Measurements from ENCODE around the gene RASSF3.

RASSF3 gene

DNA sequence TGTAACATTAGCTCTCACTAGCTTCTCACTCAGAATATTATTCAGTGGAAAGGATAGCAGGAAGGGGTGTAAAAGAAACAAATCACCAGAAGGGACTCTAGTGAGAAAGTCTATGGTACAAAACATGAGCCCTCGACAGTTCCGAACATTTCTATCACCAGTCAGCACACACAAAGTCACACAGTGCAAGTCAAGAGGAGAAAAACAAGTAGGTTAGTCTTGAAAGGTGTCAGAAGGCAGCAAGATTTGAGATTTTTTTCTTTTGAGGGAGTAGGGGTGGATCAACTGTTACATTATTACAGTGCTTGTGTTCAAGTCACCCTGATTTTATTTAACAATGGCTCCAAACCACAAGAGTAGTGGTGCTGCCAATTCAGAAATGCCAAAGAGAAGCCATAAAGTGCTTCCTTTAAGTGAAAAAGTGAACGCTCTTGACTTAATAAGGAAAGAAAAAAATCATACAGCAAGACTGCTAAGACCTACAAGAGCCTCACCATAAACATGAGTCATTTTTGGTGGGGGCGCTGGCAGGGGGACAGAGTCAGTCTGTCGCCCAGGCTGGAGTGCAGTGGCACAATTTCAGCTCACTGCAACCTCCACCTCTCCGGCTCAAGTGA is 106.7 kb downstream of the RASSF3 start:
- TF ChIP-seq, protein P1, sequence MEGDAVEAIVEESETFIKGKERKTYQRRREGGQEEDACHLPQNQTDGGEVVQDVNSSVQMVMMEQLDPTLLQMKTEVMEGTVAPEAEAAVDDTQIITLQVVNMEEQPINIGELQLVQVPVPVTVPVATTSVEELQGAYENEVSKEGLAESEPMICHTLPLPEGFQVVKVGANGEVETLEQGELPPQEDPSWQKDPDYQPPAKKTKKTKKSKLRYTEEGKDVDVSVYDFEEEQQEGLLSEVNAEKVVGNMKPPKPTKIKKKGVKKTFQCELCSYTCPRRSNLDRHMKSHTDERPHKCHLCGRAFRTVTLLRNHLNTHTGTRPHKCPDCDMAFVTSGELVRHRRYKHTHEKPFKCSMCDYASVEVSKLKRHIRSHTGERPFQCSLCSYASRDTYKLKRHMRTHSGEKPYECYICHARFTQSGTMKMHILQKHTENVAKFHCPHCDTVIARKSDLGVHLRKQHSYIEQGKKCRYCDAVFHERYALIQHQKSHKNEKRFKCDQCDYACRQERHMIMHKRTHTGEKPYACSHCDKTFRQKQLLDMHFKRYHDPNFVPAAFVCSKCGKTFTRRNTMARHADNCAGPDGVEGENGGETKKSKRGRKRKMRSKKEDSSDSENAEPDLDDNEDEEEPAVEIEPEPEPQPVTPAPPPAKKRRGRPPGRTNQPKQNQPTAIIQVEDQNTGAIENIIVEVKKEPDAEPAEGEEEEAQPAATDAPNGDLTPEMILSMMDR (IDR thresholded peaks at IDR 0.05; ENCODE audit: low read depth, low read length, missing control alignments): no peak
- H3K4me3 ChIP-seq (replicated peaks; ENCODE audit: low read depth, low read length): no peak overlapping the region
- DNase-seq (ENCODE audit: extremely low read depth, low read depth): no peak

DNA sequence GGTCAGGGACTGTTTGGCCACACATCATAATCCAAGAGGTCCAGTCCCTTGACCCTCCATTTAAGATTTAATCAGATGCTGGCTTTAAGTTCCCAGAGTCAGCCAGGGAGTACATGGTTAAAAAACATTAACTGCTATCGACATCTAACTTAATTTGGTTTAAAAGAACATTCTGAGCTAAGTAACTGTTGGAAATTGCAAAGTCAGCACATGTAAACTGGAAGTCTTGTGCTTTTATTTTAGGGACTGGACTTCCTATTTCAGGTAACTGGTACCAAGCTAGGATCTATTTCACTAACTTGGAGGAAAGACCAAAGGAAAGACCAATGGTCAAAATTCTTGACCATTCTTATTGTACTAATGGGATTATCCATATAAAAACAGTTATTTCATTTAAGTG is 108.4 kb downstream of the RASSF3 start:
- no peak for DNase-seq (ENCODE audit: extremely low read depth, low read depth)

GRCh38 chr12:64720884-64721283 is 110.6 kb downstream of the RASSF3 start:
- TF ChIP-seq, protein P1 (IDR thresholded peaks at IDR 0.05; ENCODE audit: low read depth, low read length, missing control alignments): no peak
- no peak for DNase-seq (ENCODE audit: extremely low read depth, low read depth)
- no peak overlapping the region for H3K4me3 ChIP-seq (replicated peaks; ENCODE audit: low read depth, low read length)

More for the DNA sequence above, 108.4 kb downstream of the RASSF3 start:
- H3K4me3 ChIP-seq (replicated peaks; ENCODE audit: low read depth, low read length): no peak overlapping the region
- TF ChIP-seq, protein P1 (IDR thresholded peaks at IDR 0.05; ENCODE audit: low read depth, low read length, missing control alignments): no peak

DNA sequence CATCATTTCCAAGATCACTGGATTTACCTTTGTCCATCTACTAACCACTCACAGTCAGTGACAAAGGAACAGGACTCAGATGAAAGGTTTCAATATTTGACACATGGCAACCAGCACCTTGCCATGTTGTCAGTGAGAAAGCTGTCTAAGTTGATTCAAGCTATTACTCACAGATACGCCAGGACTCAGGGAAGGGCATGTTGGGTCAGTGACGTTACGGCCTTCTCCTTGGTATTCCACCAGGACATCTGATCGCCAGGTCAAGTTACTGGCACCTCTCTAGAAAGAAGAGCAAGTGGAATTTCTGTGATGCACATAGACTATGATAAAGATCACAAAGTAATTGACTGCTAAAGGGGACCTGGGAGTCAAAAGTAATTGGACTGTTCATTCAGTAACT is 112.5 kb downstream of the RASSF3 start:
- H3K4me3 ChIP-seq (replicated peaks; ENCODE audit: low read depth, low read length): no peak overlapping the region
- DNase-seq (ENCODE audit: extremely low read depth, low read depth): no peak
- TF ChIP-seq, protein P1 (IDR thresholded peaks at IDR 0.05; ENCODE audit: low read depth, low read length, missing control alignments): no peak

DNA sequence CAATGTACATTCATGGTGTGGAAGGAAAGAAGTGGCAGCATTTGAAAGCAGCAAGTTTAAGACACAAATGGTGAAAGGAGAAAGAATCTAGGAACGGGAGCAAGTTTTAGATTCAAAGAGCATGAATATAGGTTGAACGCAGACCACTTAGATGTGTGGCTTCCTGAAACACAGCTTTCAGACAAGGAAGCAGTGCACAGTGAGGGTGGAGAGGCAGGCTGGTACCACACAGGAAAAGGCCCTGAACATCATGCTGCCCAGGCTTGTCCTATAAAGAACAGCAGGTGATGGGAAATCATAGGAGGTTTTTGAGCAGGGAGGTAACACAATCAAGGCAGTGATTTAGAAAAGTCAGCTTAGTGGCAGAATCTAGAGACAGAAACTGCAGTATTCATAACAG is 113.3 kb downstream of the RASSF3 start:
- TF ChIP-seq, protein P1 (IDR thresholded peaks at IDR 0.05; ENCODE audit: low read depth, low read length, missing control alignments): no peak
- no peak for DNase-seq (ENCODE audit: extremely low read depth, low read depth)
- H3K4me3 ChIP-seq (replicated peaks; ENCODE audit: low read depth, low read length): no peak overlapping the region

GRCh38 chr12:64724201-64724745 is 114.0 kb downstream of the RASSF3 start:
- no peak for DNase-seq (ENCODE audit: extremely low read depth, low read depth)
- TF ChIP-seq, protein P1 (IDR thresholded peaks at IDR 0.05; ENCODE audit: low read depth, low read length, missing control alignments): no peak
- no peak overlapping the region for H3K4me3 ChIP-seq (replicated peaks; ENCODE audit: low read depth, low read length)
